Measurements from ENCODE around the gene ITFG1. TPM values are rescaled to one million over a fixed set of nuclear protein-coding genes. Genes with fewer than 3 reads are reported as not detected.

ITFG1 gene
- total and polyA plus RNA-seq, 7 experiments from 2014 or later = 20.8 to 34.3 (median 25.2) TPM

Other genes with a start within 250 kb of the ITFG1 start
- 10 to 100 TPM; 48.5 to 82.9 (median 50.7) TPM for gene PHKB, start 268 bp upstream of the ITFG1 start, total RNA-seq
- gene PHKB, start 268 bp upstream of the ITFG1 start, polyA plus RNA-seq = 10 to 100 TPM; 23.9 to 37.1 TPM